ENCODE measurements around the gene NELL1.

DNA sequence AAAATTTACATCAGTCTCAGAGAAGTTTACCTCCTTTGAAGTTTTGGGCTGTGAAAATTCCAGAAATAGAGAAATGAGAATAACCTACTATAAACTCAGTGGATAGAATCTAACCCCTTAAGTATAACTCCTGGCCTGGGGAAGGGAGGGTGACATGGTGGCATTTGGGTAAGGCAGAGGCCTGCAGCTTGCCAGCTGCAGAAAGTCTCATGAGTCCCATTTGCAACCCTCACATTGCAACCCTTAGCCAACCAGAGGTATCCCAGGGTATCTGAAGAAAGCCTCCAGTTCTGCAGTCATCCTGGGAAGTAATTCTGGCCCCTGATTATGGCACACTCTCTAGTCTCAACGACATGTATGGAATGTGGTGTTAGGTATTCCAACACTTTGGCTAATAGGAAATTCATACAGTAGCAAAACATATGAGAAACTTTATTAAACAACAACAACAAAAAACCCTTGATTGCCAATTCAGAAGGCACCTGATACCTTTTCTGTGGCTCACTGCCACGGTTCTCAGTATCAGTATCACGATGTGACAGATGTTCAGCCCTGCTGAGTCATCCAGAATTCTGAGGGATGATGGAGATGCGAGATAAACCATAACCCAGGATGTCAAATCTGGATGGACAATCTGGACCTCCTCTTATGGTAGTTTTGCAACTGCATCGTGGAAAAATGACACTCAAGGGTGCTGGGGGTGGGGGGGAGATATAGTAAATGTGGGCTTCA lies 743.4 kb downstream of the NELL1 start:
- TF ChIP-seq, protein P1, sequence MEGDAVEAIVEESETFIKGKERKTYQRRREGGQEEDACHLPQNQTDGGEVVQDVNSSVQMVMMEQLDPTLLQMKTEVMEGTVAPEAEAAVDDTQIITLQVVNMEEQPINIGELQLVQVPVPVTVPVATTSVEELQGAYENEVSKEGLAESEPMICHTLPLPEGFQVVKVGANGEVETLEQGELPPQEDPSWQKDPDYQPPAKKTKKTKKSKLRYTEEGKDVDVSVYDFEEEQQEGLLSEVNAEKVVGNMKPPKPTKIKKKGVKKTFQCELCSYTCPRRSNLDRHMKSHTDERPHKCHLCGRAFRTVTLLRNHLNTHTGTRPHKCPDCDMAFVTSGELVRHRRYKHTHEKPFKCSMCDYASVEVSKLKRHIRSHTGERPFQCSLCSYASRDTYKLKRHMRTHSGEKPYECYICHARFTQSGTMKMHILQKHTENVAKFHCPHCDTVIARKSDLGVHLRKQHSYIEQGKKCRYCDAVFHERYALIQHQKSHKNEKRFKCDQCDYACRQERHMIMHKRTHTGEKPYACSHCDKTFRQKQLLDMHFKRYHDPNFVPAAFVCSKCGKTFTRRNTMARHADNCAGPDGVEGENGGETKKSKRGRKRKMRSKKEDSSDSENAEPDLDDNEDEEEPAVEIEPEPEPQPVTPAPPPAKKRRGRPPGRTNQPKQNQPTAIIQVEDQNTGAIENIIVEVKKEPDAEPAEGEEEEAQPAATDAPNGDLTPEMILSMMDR (IDR thresholded peaks at IDR 0.05 in 4 of 5, conservative IDR thresholded peaks at IDR 0.05 in 1 of 5) = no peak
- no peak for TF ChIP-seq POLR2A (IDR thresholded peaks at IDR 0.05)
